GM12874 (cell line): ENCODE data around the gene TMEM59.

ENCODE experiments used
- TF ChIP-seq, protein P1 (sequence below): IDR thresholded peaks from 2 replicates; pipeline ENCODE4 v1.5.1; 2011; ENCODE audit warnings: low read depth, mild to moderate bottlenecking, control low read depth, low read length, moderate library complexity; ENCODE audit not compliant: insufficient read depth

TMEM59 gene

DNA sequence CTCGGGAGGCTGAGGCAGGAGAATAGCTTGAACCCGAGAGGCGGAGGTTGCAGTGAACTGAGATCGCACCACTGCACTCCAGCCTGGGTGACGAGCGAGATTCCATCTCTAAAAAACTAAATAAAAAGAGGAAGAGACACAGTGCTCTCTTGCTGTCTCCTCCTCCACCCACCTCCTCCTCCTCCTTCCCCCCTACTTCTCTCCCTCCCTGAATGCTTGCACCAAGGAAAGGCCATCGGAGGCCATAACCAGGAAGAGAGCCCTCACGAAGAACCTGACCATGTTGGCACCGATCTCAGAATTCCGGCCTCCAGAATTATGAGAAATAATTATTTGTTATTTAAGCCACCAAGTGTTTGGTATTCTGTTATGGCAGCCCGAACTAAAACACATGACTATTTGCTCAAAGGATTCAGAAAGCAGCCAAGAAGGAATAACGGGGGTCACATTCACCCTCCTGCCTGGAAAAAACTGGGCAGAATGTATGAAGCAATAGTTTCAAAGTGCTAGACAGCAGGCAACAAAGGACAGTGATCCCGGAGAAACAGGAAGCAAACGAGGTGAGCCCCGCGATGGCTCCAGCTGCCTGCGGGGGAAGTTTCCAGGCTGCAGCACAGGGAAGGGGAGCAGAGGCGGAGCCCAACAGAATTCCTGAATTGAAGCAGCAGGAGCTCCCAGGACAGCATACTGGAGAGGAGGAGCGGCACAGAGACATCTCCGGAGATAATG lies 70.8 kb downstream of the TMEM59 start:
- TF ChIP-seq, protein P1, sequence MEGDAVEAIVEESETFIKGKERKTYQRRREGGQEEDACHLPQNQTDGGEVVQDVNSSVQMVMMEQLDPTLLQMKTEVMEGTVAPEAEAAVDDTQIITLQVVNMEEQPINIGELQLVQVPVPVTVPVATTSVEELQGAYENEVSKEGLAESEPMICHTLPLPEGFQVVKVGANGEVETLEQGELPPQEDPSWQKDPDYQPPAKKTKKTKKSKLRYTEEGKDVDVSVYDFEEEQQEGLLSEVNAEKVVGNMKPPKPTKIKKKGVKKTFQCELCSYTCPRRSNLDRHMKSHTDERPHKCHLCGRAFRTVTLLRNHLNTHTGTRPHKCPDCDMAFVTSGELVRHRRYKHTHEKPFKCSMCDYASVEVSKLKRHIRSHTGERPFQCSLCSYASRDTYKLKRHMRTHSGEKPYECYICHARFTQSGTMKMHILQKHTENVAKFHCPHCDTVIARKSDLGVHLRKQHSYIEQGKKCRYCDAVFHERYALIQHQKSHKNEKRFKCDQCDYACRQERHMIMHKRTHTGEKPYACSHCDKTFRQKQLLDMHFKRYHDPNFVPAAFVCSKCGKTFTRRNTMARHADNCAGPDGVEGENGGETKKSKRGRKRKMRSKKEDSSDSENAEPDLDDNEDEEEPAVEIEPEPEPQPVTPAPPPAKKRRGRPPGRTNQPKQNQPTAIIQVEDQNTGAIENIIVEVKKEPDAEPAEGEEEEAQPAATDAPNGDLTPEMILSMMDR, result no peak

DNA sequence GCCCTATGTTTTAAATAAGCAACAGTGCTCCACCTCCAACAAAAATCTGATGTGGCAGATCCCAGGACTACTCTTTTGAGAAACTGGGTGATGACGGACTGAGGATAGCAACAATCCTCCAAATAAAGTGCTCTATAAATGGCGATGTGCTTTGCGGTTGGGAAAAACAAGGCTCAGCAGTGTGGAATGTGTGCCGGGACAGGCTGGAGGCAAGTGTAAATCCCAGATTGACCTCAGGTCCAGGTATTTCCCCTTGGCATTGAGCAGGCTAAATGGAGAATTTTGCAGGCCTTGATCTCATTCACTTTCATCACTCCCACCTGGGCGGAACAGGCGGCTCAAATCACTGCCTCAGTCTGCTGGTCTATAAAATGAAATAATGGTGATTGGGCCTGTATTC lies 71.8 kb downstream of the TMEM59 start:
- TF ChIP-seq, protein P1, result no peak

DNA sequence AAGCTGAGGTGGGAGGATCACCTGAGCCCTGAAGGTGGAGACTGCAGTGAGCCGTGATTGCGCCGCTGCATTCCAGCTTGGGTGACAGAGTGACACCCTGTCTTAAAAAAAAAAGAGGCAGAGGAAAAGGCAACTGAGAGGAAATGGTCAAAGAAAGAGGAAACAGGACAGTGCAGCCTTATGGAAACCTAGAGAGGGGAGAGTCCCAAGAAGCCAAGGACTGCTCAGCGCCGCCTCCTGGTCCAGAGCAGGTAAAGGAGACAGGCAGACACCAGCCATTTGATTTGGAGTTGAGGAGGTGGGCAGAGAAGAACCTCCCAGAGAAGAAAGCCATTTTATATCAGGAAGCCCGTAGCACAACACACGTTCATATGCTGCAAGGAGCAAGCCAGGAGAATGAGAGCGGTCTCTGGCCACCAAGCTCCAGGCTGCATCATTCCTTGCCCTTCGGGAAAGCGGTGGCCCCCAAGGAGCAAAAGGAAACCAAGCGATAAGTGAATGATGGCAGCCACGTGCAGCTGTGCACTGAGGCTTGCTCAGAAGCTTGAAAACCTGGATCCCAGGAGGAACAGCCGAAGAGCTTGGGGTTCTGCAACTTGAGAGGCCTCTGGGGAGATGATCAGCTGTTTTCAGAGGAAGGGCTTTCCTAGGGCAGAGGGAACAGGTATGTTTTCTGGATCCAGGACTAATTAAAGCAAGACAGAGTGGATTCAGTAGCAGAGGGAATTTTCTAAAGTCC lies 73.1 kb downstream of the TMEM59 start:
- TF ChIP-seq, protein P1, result no peak
